H1 (cell line): ENCODE measurements around the gene ANAPC1. TPM values are rescaled to one million over a fixed set of nuclear protein-coding genes. Genes with fewer than 3 reads are reported as not detected.

Experiments used
- HDAC6 ChIP-seq: IDR thresholded peaks from one replicate; pipeline ENCODE4 v1.7.1; 2012; ENCODE audit warnings: low read depth, mild to moderate bottlenecking, inconsistent platforms, low read length, moderate library complexity
- SRF ChIP-seq: IDR thresholded peaks from 2 replicates; pipeline ENCODE4 v1.6.1; 2011; ENCODE audit warnings: mild to moderate bottlenecking, low read depth, low read length, moderate library complexity
- TCF12 ChIP-seq: IDR thresholded peaks from 2 replicates; pipeline ENCODE4 v1.6.1; 2011; ENCODE audit warnings: low read depth, mild to moderate bottlenecking, low read length
- polyA plus RNA-seq, 7 experiments: library from polyadenylated mRNA; depleted of rRNA in 3 of 7; stranded (reverse) in 5 of 7; unstranded in 2 of 7; fragments of >200 nt in 5 of 7; fragments of 200-250 nt in 2 of 7; gene quantifications; 1 replicate in 5 of 7; 2 replicates in 1 of 7; 4 replicates in 1 of 7; pipeline versions ENCODE4 v1.2.1 to v1.2.3, GENCODE V29; 2011 to 2013; ENCODE audit warnings: missing spikeins in 2 of 7, mixed read lengths in 2 of 7
- total RNA-seq: library from RNA; stranded (reverse); fragmentation: NEBNext Ultra II Directional; extraction: Animal tissue kit (Norgen Biotek cat#: 25700); gene quantifications from 2 replicates; pipeline ENCODE4 v1.2.1, GENCODE V29; 2021
- TF ChIP-seq, protein P1 (sequence below): fragments of 300-600 bp; sonication (generic); IDR thresholded peaks from 2 replicates; pipeline ENCODE4 v1.7.1; 2012; ENCODE audit warnings: low read length, moderate library complexity, mild to moderate bottlenecking, inconsistent platforms; ENCODE audit not compliant: insufficient replicate concordance

The ANAPC1 gene
- total and polyA plus RNA-seq, 2 of the 8 experiments (the other 6 are each of a cell fraction or from before 2014, with no cell fraction given) = 46.6 to 107 TPM

DNA sequence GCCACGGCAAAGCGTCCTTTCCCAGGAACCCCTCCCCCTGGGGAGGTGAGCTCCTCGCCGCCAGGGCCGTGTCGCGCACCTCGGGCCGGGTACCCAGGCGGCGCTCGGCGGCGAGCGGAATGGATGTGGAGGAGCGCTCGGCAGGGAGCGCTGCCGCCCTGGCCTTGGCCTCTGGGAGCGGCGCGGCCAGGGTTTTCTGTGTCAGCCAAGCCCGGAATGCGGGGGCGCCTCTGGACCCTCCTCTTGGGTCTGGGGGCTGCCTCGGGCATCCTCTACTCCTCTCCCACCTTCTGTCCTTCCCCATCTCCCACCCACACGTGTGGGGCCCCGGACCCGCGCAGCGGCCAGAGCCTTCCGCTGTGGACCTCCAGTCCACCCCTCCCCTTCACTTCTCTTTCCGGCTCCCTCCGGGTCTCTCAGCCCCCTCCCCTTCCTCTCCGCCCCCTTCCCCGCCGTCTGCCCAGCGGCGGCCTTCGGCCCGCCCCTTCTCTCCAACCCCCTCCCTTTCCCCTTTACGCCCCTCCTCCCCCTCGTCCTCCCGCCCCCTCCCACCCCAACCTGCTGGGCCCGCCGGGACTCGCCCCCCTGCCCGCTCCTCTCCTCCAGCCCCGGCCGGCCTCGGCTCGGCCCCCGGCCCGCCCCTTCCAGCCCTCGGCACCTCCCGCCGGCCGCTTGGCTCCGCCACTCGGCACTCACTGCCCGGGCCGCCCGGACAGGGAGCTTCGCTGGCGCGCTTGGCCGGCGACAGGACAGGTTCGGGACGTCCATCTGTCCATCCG lies 14.1 kb upstream of the ANAPC1 start, which contains the start of gene MERTK (continued):
- TF ChIP-seq, protein P1, sequence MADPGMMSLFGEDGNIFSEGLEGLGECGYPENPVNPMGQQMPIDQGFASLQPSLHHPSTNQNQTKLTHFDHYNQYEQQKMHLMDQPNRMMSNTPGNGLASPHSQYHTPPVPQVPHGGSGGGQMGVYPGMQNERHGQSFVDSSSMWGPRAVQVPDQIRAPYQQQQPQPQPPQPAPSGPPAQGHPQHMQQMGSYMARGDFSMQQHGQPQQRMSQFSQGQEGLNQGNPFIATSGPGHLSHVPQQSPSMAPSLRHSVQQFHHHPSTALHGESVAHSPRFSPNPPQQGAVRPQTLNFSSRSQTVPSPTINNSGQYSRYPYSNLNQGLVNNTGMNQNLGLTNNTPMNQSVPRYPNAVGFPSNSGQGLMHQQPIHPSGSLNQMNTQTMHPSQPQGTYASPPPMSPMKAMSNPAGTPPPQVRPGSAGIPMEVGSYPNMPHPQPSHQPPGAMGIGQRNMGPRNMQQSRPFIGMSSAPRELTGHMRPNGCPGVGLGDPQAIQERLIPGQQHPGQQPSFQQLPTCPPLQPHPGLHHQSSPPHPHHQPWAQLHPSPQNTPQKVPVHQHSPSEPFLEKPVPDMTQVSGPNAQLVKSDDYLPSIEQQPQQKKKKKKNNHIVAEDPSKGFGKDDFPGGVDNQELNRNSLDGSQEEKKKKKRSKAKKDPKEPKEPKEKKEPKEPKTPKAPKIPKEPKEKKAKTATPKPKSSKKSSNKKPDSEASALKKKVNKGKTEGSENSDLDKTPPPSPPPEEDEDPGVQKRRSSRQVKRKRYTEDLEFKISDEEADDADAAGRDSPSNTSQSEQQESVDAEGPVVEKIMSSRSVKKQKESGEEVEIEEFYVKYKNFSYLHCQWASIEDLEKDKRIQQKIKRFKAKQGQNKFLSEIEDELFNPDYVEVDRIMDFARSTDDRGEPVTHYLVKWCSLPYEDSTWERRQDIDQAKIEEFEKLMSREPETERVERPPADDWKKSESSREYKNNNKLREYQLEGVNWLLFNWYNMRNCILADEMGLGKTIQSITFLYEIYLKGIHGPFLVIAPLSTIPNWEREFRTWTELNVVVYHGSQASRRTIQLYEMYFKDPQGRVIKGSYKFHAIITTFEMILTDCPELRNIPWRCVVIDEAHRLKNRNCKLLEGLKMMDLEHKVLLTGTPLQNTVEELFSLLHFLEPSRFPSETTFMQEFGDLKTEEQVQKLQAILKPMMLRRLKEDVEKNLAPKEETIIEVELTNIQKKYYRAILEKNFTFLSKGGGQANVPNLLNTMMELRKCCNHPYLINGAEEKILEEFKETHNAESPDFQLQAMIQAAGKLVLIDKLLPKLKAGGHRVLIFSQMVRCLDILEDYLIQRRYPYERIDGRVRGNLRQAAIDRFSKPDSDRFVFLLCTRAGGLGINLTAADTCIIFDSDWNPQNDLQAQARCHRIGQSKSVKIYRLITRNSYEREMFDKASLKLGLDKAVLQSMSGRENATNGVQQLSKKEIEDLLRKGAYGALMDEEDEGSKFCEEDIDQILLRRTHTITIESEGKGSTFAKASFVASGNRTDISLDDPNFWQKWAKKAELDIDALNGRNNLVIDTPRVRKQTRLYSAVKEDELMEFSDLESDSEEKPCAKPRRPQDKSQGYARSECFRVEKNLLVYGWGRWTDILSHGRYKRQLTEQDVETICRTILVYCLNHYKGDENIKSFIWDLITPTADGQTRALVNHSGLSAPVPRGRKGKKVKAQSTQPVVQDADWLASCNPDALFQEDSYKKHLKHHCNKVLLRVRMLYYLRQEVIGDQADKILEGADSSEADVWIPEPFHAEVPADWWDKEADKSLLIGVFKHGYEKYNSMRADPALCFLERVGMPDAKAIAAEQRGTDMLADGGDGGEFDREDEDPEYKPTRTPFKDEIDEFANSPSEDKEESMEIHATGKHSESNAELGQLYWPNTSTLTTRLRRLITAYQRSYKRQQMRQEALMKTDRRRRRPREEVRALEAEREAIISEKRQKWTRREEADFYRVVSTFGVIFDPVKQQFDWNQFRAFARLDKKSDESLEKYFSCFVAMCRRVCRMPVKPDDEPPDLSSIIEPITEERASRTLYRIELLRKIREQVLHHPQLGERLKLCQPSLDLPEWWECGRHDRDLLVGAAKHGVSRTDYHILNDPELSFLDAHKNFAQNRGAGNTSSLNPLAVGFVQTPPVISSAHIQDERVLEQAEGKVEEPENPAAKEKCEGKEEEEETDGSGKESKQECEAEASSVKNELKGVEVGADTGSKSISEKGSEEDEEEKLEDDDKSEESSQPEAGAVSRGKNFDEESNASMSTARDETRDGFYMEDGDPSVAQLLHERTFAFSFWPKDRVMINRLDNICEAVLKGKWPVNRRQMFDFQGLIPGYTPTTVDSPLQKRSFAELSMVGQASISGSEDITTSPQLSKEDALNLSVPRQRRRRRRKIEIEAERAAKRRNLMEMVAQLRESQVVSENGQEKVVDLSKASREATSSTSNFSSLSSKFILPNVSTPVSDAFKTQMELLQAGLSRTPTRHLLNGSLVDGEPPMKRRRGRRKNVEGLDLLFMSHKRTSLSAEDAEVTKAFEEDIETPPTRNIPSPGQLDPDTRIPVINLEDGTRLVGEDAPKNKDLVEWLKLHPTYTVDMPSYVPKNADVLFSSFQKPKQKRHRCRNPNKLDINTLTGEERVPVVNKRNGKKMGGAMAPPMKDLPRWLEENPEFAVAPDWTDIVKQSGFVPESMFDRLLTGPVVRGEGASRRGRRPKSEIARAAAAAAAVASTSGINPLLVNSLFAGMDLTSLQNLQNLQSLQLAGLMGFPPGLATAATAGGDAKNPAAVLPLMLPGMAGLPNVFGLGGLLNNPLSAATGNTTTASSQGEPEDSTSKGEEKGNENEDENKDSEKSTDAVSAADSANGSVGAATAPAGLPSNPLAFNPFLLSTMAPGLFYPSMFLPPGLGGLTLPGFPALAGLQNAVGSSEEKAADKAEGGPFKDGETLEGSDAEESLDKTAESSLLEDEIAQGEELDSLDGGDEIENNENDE = no peak
- TF ChIP-seq HDAC6 (no peak), SRF (no peak), TCF12 (no peak)
